ENCODE measurements around the gene HDGF.

HDGF gene

DNA sequence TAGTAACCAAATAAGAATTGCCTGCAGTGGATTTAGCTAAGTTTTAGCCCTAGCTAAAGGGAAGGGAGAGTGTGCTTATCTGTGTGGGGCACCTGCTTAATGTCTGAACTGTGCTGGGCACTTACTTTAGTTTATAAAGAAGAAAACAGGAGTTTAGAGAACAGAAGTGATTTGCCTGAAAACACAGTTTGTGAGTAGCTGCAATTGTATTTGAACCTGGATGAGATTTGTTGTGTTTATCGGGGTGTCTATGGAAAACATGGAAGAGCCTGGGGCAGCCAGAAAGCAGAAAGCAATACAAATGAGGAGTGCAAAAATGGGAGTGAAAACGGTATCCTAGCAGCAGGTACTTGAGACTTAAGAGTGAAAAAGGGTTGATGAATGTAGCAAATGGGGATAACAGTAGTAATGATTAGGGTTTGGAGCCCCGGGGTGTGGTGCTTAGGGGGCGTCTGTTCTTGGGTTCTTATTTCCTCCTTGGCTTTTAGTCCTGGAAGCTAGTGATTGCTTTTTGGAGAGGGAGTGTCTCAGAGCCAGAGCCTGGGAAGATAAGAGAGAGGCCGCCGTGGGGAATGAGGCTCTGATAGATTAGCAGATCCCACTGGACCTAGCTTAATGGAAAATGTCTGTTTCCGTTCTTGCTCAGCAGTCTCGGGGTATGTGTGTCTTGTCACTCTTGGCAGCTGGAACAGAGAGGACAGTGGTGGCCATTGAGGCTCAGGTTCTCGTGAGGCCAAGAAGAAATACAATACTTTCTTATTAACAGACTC lies 21.4 kb upstream of the HDGF start:
- Histone ChIP-seq H4K20me1 (ENCODE audit: control insufficient read depth, insufficient read depth, low read depth, low read length) (peaks cover 23% of the 10 kb centered on the region; the same call in 1 of the 2 replicates), H3K27me3 (ENCODE audit: control insufficient read depth, low read length) (no peaks in the 10 kb centered on the region), H3K27ac (ENCODE audit: low read depth, low read length) (no peak overlapping the region), H3K4me3 (ENCODE audit: low read length) (no peak overlapping the region), H3K36me3 (ENCODE audit: control insufficient read depth, low read length) (peaks cover 61% of the 10 kb centered on the region), H3K9me2 (replicated peaks; ENCODE audit: control insufficient read depth, low read length) (no peaks in the 10 kb centered on the region), H3K4me1 (ENCODE audit: control insufficient read depth, low read length) (peaks cover 30% of the 10 kb centered on the region), H3K79me2 (ENCODE audit: control insufficient read depth, low read length) (peaks cover 97% of the 10 kb centered on the region), H3F3A (ENCODE audit: control insufficient read depth, insufficient read depth) (peaks cover 9% of the 10 kb centered on the region; the same call in 1 of the 2 replicates), H3K4me2 (ENCODE audit: low read length) (no peak overlapping the region), H3K9me3 (ENCODE audit: control insufficient read depth, insufficient read depth, low read length) (no peaks in the 10 kb centered on the region)
- TF ChIP-seq EZH2phosphoT487 (IDR thresholded peaks at IDR 0.05; ENCODE audit: borderline replicate concordance, low read length), result no peak
- TF ChIP-seq, protein P1, sequence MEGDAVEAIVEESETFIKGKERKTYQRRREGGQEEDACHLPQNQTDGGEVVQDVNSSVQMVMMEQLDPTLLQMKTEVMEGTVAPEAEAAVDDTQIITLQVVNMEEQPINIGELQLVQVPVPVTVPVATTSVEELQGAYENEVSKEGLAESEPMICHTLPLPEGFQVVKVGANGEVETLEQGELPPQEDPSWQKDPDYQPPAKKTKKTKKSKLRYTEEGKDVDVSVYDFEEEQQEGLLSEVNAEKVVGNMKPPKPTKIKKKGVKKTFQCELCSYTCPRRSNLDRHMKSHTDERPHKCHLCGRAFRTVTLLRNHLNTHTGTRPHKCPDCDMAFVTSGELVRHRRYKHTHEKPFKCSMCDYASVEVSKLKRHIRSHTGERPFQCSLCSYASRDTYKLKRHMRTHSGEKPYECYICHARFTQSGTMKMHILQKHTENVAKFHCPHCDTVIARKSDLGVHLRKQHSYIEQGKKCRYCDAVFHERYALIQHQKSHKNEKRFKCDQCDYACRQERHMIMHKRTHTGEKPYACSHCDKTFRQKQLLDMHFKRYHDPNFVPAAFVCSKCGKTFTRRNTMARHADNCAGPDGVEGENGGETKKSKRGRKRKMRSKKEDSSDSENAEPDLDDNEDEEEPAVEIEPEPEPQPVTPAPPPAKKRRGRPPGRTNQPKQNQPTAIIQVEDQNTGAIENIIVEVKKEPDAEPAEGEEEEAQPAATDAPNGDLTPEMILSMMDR (IDR thresholded peaks at IDR 0.05; ENCODE audit: low read depth, low read length, poor library complexity, severe bottlenecking), result no peak

DNA sequence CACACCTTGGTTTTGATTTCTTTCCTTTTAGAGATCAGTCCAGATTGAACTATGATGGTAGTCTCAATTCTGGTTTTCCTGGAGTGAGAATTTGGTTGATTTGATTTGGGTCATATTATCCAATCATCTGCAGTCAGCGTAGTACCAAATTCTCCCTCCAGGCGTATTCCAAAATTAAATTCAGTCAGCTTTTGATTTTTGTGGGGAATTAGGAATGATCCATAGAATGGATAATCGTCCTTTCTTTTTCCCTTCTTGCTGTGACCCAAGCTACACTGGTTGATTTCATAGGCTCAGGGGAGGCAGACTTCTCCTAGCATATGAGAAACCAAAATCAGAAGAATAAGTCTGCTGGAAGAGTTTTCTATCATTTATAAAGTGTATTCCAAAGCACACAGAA lies 20.7 kb upstream of the HDGF start:
- Histone ChIP-seq H3K4me3 (ENCODE audit: low read length) (no peak overlapping the region), H3K9me2 (replicated peaks; ENCODE audit: control insufficient read depth, low read length) (no peaks in the 10 kb centered on the region), H4K20me1 (ENCODE audit: control insufficient read depth, insufficient read depth, low read depth, low read length) (peaks cover 18% of the 10 kb centered on the region; the same call in 1 of the 2 replicates), H3K27ac (ENCODE audit: low read depth, low read length) (no peak overlapping the region), H3K4me2 (ENCODE audit: low read length) (no peak overlapping the region), H3K4me1 (ENCODE audit: control insufficient read depth, low read length) (peaks cover 26% of the 10 kb centered on the region), H3K27me3 (ENCODE audit: control insufficient read depth, low read length) (no peaks in the 10 kb centered on the region), H3K9me3 (ENCODE audit: control insufficient read depth, insufficient read depth, low read length) (no peaks in the 10 kb centered on the region), H3F3A (ENCODE audit: control insufficient read depth, insufficient read depth) (peaks cover 7% of the 10 kb centered on the region; the same call in 1 of the 2 replicates), H3K79me2 (ENCODE audit: control insufficient read depth, low read length) (peaks cover 96% of the 10 kb centered on the region), H3K36me3 (ENCODE audit: control insufficient read depth, low read length) (peaks cover 57% of the 10 kb centered on the region)
- TF ChIP-seq, protein P1 (IDR thresholded peaks at IDR 0.05; ENCODE audit: low read depth, low read length, poor library complexity, severe bottlenecking), result no peak
- no peak for TF ChIP-seq EZH2phosphoT487 (IDR thresholded peaks at IDR 0.05; ENCODE audit: borderline replicate concordance, low read length)

DNA sequence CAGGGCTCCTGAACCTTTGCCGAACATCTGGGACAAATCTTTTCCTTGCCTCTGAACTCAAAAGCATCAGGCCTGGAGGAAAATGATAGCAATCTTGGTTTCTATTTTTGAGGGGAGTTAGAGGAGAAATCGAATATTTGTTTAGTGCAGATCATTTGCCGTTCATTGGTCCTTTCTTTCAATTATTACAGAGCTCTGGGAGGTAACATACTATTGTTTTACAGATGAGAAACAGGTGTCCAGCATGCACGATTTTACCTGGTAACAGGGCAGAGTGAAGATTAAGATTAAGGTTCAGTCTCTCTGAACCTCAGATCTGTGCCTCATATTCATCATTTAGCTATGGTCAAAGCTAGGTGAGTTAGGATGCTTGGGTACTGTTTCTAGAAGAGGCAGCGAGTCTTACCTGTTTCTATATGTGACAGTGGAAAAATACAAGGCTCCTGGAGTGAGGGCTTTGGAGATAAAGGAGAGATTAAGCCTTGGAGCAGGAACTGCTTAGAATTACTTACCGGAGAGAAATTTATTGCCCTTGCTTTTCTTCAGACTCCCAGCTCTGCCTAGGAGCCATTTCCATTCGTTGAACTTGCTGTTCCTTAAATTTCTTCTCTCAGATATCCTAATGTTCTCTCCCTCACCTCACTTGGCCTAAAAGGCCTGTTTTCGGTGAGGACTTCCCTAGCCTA lies 17.3 kb upstream of the HDGF start:
- Histone ChIP-seq H3K27me3 (ENCODE audit: control insufficient read depth, low read length) (no peaks in the 10 kb centered on the region), H3K36me3 (ENCODE audit: control insufficient read depth, low read length) (peaks cover 50% of the 10 kb centered on the region), H4K20me1 (ENCODE audit: control insufficient read depth, insufficient read depth, low read depth, low read length) (peaks cover 15% of the 10 kb centered on the region; the same call in 1 of the 2 replicates), H3K27ac (ENCODE audit: low read depth, low read length) (no peak overlapping the region), H3K4me3 (ENCODE audit: low read length) (peak overlapping the region; percentile 76), H3K9me3 (ENCODE audit: control insufficient read depth, insufficient read depth, low read length) (no peaks in the 10 kb centered on the region), H3F3A (ENCODE audit: control insufficient read depth, insufficient read depth) (peaks cover 4% of the 10 kb centered on the region; the same call in 1 of the 2 replicates), H3K79me2 (ENCODE audit: control insufficient read depth, low read length) (peaks cover 75% of the 10 kb centered on the region), H3K9me2 (replicated peaks; ENCODE audit: control insufficient read depth, low read length) (no peaks in the 10 kb centered on the region), H3K4me2 (ENCODE audit: low read length) (peak overlapping the region; percentile 91), H3K4me1 (ENCODE audit: control insufficient read depth, low read length) (peaks cover 34% of the 10 kb centered on the region)
- TF ChIP-seq, protein P1 (IDR thresholded peaks at IDR 0.05; ENCODE audit: low read depth, low read length, poor library complexity, severe bottlenecking), result no peak
- TF ChIP-seq EZH2phosphoT487 (IDR thresholded peaks at IDR 0.05; ENCODE audit: borderline replicate concordance, low read length), result no peak
